A549 (cell line): Measurements from ENCODE around the gene GATA2.

ENCODE experiments used
- CHD2 ChIP-seq: fragments of 150-350 bp; IDR thresholded peaks from 2 replicates; pipeline ENCODE4 v1.6.1; 2014; ENCODE audit warnings: low read length; ENCODE audit not compliant: partially characterized antibody
- MAFK ChIP-seq: fragments of 450-650 bp; IDR thresholded peaks from 2 replicates; pipeline ENCODE4 v1.6.1; 2014; ENCODE audit not compliant: partially characterized antibody
- MAX ChIP-seq: IDR thresholded peaks from 2 replicates; pipeline ENCODE4 v1.6.1; 2012
- MYC ChIP-seq: IDR thresholded peaks from 2 replicates; pipeline ENCODE4 v1.6.1; 2012; ENCODE audit warnings: mild to moderate bottlenecking, inconsistent platforms, low read length, improper control_type of control experiment, borderline replicate concordance
- POLR2A ChIP-seq: IDR thresholded peaks from 2 replicates; pipeline ENCODE4 v1.6.1; 2012; ENCODE audit warnings: mild to moderate bottlenecking, low read length
- USF2 ChIP-seq: fragments of 450-650 bp; IDR thresholded peaks from 2 replicates; pipeline ENCODE4 v1.6.1; 2014; ENCODE audit warnings: antibody characterized with exemption
- TF ChIP-seq, protein P1 (sequence below): fragments of >200 bp; sonication (Bioruptor Twin); formaldehyde crosslinking; IDR thresholded peaks from 3 replicates; pipeline ENCODE4 v1.5.1; 2016

DNA sequence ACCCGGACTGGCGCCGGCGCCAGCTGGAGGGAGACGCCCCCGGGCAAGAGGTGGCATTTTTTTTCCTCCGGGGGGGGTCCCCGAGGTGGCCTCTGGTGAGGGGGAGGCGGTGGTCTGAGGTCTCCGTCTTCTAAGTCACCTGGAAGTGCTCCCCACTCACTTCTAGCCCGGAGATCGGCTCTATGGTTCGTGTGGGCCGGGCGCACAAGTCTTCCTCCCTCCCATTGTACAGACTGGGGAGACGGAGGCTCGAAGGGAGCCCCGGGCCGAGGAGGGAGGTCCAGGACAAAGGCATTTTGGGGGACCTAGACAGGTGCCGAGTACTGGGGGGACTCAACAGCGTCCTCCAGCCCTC, 4.4 kb downstream of the GATA2 start:
- TF ChIP-seq CHD2 = no peak
- no peak for TF ChIP-seq MAX
- TF ChIP-seq MYC = no peak
- TF ChIP-seq, protein P1, sequence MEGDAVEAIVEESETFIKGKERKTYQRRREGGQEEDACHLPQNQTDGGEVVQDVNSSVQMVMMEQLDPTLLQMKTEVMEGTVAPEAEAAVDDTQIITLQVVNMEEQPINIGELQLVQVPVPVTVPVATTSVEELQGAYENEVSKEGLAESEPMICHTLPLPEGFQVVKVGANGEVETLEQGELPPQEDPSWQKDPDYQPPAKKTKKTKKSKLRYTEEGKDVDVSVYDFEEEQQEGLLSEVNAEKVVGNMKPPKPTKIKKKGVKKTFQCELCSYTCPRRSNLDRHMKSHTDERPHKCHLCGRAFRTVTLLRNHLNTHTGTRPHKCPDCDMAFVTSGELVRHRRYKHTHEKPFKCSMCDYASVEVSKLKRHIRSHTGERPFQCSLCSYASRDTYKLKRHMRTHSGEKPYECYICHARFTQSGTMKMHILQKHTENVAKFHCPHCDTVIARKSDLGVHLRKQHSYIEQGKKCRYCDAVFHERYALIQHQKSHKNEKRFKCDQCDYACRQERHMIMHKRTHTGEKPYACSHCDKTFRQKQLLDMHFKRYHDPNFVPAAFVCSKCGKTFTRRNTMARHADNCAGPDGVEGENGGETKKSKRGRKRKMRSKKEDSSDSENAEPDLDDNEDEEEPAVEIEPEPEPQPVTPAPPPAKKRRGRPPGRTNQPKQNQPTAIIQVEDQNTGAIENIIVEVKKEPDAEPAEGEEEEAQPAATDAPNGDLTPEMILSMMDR = no peak
- no peak for TF ChIP-seq USF2
- TF ChIP-seq POLR2A = no peak
- TF ChIP-seq MAFK = no peak
